Measurements from ENCODE around the gene PRUNE2.

The PRUNE2 gene

GRCh38 chr9:76561900-76562299 lies 344.0 kb downstream of the PRUNE2 start:
- DNase-seq: no peak
